LHCN-M2 (cell line): ENCODE data around the gene WNT2. TPM values are rescaled to one million over a fixed set of nuclear protein-coding genes. Genes with fewer than 3 reads are reported as not detected.
"Not testable (repeated sequence)": the region's sequence is repeated elsewhere in the genome, so short reads cannot be mapped to it uniquely, and the experiment has no call there.

Experiments
- DNase-seq: peaks from one replicate; pipeline ENCODE4 v3.0.0-alpha.2; 2012; ENCODE audit warnings: low read depth
- total RNA-seq: library from RNA; depleted of rRNA; stranded (reverse); fragments of >200 nt; gene quantifications from 2 replicates; pipeline ENCODE4 v1.2.3, GENCODE V29; 2014

The WNT2 gene
- total RNA-seq, 1 experiment from 2014 or later, result not detected

DNA sequence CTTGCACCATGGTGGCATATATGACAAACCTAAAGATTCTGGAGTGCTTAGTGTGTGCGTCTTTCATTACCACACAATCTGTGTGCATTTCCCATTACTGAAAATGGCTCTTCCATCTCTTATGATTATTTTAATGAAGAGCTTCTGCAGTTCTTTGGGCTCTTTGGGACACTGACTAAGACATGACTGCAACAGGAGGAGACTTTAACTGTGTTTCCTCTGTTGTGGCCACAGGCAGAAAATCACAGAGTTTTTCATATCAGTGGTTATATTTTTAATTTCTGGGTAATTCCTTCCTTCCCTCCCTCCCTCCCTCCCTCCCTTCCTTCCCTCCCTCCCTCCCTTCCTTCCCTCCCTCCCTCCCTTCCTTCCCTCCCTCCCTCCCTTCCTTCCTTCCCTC, 58.1 kb downstream of the WNT2 start:
- DNase-seq, result no peak

DNA sequence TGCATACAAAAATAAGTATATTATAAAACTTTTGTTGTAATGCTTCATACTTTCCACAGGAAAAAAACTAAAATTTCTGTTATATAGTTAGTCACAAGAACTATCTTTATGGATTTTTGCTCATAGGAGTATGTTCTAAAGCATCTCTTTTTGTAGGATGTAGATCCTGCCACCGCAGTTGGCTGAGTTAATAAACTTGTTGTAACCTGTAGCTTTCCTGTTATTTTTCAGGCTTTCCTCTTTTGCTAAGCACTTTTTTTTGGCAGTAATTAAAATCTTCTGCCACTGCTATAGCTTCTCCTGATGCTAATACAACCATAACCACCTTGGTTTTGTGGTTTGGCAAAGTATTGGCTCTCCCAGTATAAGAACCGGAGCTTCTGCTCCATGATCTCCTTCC, 60.3 kb downstream of the WNT2 start:
- no peak for DNase-seq

- peak; percentile 56 for DNase-seq
Measured at GRCh38 chr7:117259615-117260014, 63.2 kb downstream of the WNT2 start.

DNA sequence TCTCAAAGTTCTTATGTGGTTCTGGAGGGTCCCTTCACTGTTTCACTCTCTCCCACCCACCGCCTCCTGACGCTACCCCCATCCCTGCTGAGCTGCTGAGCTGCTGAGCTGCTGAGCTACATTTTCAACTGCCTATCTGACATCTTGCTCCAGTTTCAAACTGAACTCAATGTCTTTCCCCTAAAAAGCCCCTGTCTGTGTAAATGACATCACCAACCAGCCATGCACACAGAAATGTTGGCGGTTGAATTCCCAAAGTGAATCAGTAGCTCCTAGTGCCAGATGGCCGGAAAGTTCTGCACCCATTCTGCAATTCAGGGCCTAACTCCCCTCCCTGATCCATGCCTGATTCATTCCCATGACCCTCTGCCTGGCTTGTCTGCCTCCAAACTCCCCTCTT, 71.2 kb downstream of the WNT2 start:
- DNase-seq, result peak; percentile 69

- no peak for DNase-seq
Measured at GRCh38 chr7:117250801-117251200, 72.1 kb downstream of the WNT2 start.

GRCh38 chr7:117250245-117250644, 72.6 kb downstream of the WNT2 start:
- no peak for DNase-seq

GRCh38 chr7:117249696-117250095, 73.2 kb downstream of the WNT2 start:
- no peak for DNase-seq

DNA sequence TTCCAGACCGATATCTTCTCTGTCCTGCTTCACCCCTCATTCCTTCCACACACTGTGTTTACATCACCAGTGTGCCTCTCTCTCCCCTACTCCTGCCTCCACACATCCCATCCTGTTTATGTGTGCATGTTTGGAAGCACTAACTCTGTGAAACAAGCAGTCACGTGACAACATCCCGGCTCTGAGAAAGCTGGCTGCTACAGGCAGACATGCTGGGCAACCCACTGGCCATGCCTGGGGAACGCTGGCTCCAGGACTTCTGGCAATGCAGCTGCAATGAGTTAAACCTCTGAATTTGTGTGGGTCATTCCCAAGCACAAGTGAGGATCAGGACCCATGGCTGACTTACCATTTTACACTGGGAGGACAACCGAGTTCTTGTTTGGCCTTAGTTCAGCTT, 74.0 kb downstream of the WNT2 start:
- no peak for DNase-seq

DNA sequence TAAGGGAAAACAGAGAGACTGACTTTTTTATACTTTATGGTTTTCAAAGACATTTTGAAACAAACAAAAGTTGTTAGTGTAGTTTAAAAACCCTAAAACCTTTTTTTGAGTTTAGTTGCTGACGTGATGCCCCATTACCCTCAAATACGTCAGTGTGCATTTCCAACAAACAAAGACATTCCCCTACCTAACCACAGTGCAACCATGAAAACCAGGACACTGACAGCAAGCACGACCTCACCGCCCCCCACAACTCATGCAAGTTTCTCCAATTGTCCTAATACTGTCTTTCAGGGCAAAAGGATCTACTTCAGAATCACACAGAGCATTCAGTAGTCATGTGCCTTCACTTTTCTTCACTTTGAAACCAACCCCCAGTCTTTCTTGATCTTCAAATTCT, 75.0 kb downstream of the WNT2 start:
- DNase-seq, result no peak

DNA sequence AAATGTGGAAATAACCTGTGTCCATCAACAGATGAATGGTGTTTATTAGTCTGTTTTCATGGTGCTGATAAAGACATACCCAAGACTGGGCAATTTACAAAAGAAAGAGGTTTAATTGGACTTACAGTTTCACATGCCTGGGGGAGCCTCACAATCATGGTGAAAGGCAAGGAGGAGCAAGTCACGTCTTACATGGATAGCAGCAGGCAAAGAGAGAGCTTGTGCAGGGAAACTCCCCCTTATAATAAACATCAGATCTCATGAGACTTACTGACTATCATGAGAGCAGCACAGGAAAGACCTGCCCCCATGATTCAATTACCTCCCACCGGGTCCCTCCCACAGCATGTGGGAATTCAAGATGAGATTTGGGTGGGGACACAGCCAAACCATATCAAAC, 77.2 kb downstream of the WNT2 start:
- not testable (repeated sequence) for DNase-seq

DNA sequence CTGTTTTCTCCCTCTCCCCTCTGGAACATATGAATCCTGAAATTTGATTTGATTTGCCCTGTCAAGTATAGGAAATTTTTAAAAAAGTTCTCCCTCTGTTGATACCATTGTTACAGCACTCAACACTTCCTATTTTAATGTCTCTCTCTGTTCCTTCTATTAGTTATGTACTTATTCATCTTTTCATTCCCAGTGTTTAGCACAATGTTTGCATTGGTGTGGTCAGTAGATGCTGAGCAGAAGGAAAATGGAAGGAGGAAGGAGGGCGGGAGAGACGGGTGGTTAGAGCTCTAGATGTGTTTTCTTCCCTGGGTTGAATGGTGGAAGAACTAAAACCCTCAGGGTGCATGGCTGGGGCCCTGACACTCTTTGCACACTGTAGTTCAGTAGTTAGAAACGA, 79.5 kb downstream of the WNT2 start:
- DNase-seq, result no peak

GRCh38 chr7:117241088-117241487, 81.8 kb downstream of the WNT2 start:
- no peak for DNase-seq

DNA sequence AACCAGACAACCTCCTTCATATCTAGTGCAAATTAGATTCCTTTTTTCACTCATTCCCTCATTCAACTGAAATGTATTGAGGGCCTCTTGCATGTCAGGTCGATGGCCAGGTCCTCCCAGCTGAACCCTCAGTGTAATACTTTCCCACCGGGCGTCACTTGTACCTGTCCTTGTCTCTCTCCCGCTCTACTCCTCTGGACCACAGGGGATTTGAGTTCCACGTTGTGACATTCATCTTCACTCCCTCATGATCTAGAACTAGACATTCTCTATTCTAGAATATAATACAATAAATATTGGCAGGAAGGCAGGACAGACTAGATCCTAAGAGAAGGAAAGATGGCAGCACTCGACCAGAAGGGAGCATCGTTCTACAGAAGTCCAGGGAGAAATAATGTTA, 83.9 kb downstream of the WNT2 start:
- DNase-seq, result no peak

DNA sequence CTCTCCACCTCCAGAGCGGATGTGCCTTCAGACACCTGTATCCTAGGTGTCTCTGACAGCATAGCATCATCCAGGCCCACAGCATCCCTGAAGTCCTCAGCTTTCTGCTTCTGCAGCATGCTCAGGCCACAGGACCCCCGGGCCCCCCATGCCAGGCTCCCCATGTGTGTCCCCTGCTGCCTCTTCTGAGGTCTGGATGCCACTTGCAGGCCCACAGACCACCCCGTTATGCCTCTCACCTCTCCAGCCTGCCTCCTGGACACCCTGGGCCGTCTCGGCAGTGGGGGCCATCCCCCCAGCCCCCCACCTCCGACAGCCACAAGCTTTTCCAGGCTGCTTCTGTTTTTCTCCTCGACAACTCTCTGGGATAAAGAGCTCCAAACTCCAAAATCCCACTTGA, 84.4 kb downstream of the WNT2 start:
- no peak for DNase-seq

- no peak for DNase-seq
Measured at GRCh38 chr7:117237646-117238045, 85.2 kb downstream of the WNT2 start.

- no peak for DNase-seq
Measured at GRCh38 chr7:117231047-117231359, 91.9 kb downstream of the WNT2 start.

DNA sequence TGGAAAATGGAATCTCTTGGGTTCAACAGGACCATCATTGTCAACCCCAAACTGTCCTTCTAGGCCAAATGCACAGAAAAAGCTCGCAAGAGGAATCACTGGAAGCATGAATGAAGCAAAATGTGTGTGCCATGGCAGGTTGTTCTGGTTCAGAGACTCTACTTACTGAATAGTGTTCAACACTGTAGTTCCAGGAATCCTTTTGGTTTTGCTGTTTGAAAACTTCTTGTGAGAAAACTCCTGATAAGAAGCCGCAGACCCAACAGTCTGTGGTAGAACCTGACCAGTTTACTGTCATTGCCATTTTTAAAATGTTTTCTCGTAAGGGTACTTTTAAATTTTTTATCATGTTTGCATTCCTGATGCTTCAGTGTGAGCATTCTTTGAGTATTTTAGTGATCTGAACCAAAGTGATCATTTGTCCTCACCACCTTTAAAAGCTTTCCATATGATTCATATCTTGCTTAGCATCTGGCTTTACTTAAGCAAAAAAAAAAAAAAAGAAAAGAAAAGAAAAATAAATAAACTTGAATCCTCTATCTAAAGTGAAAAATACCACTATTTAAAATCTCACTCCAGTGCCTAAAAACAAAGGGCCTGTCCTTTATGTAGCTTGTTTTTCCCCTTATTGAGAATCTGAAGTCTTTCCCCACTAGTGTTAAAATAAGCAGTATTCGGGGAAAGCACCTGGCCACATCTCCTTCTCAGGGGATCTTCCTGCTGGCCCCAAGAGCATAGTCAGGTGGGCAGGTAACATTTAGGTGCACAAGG, 92.4 kb downstream of the WNT2 start:
- peak; percentile 18 for DNase-seq

DNA sequence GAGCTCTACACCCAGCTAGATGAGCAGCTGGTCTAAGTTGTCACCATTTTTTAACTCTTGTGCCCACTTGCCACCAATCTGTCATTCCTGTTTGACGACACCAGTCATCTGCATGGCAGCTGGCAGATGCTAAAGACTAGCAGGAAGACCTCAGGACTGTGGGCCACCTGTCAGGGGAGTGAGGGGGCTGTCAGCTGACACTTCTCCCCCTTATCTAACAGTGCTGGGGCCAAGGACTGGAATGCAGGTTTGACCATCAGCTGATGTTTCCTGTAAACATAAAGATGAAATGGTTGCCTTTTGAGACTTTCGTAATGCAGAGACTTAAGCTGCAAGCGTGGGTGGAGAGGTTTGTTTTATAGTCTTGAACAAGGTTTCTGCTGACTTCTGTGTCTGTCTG, 93.5 kb downstream of the WNT2 start:
- DNase-seq, result peak; percentile 91

DNA sequence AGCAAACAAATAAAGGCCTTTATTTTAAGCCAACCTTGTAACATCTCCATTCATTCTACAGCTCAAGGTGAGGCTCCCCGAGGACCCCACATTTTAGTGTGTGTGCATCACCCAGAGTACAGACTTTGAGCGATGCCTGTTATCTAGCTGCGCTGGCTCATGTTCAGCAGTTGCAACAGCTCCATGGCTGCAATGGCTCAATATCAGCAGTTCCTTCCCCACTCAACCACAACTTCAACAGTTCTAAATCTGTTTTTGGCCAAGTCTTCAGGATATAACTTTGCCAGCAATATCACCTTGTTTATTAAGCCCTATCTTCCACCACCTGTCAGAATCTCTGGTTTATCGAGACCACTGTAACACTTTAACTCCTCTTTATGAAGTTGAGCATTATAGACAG, 95.8 kb downstream of the WNT2 start:
- no peak for DNase-seq

GRCh38 chr7:117225536-117225935, 97.3 kb downstream of the WNT2 start:
- DNase-seq, result no peak
